DOHH2 (cell line): ENCODE results near the gene RERG.

Source experiments
- H3F3A ChIP-seq: fragments of 200-600 bp; sonication (generic), shearing (Covaris generic); 2 replicates; pipeline ENCODE4 v1.6.0; 2016; ENCODE audit warnings: antibody characterized with exemption, mild to moderate bottlenecking; ENCODE audit not compliant: control insufficient read depth, insufficient read depth
- H3K27ac ChIP-seq: fragments of 200-600 bp; sonication (generic); 2 replicates; pipeline ENCODE4 v1.5.1; 2014; ENCODE audit warnings: low read depth, mild to moderate bottlenecking, low read length, moderate library complexity
- H3K27me3 ChIP-seq: fragments of 200-600 bp; sonication (generic); 2 replicates; pipeline ENCODE4 v1.6.1; 2014; ENCODE audit warnings: mild to moderate bottlenecking, low read length, mixed read lengths; ENCODE audit not compliant: control insufficient read depth
- H3K36me3 ChIP-seq: fragments of 200-600 bp; sonication (generic); 2 replicates; pipeline ENCODE4 v1.6.1; 2014; ENCODE audit warnings: mild to moderate bottlenecking, low read length, moderate library complexity, mixed read lengths; ENCODE audit not compliant: control insufficient read depth
- H3K4me1 ChIP-seq: fragments of 200-600 bp; sonication (generic); 2 replicates; pipeline ENCODE4 v1.6.1; 2014; ENCODE audit warnings: mild to moderate bottlenecking, low read length, mixed read lengths; ENCODE audit not compliant: control insufficient read depth
- H3K4me2 ChIP-seq: fragments of 200-600 bp; sonication (generic); 2 replicates; pipeline ENCODE4 v1.6.0; 2014; ENCODE audit warnings: mild to moderate bottlenecking, low read length, moderate library complexity
- H3K4me3 ChIP-seq: fragments of 200-600 bp; sonication (generic); 2 replicates; pipeline ENCODE4 v1.5.1; 2014; ENCODE audit warnings: mild to moderate bottlenecking, low read length, mixed read lengths
- H3K79me2 ChIP-seq: fragments of 200-600 bp; sonication (generic); 2 replicates; pipeline ENCODE4 v1.6.1; 2014; ENCODE audit warnings: mild to moderate bottlenecking, low read length, mixed read lengths; ENCODE audit not compliant: control insufficient read depth
- H3K9me2 ChIP-seq: fragments of 200-600 bp; sonication (generic); replicated peaks from 2 replicates; pipeline ENCODE4 v1.6.1; 2014; ENCODE audit warnings: mild to moderate bottlenecking, low read length, mixed read lengths; ENCODE audit not compliant: control insufficient read depth
- H3K9me3 ChIP-seq: fragments of 200-600 bp; sonication (generic); 2 replicates; pipeline ENCODE4 v1.6.1; 2014; ENCODE audit warnings: antibody characterized with exemption, low read length, mixed read lengths; ENCODE audit not compliant: control insufficient read depth, insufficient read depth
- H4K20me1 ChIP-seq: fragments of 200-600 bp; sonication (generic); 2 replicates; pipeline ENCODE4 v1.6.0; 2014; ENCODE audit warnings: low read depth, mild to moderate bottlenecking, antibody characterized with exemption, low read length, moderate library complexity; ENCODE audit not compliant: control insufficient read depth, insufficient read depth
- CTCF ChIP-seq: fragments of 200-600 bp; sonication (generic); IDR thresholded peaks from one replicate; pipeline ENCODE4 v1.5.1; 2014; ENCODE audit warnings: antibody characterized with exemption, mild to moderate bottlenecking, low read depth, low read length; ENCODE audit not compliant: poor library complexity, severe bottlenecking
- EZH2phosphoT487 ChIP-seq: fragments of 200-600 bp; sonication (generic); IDR thresholded peaks from 2 replicates; pipeline ENCODE4 v1.6.1; 2017; ENCODE audit warnings: borderline replicate concordance, mild to moderate bottlenecking, antibody characterized with exemption, low read length, moderate library complexity, mixed read lengths

The RERG gene

GRCh38 chr12:15220915-15221885 lies at the start of gene RERG:
Gene RERG, minus strand, starts transcription at chr12:15221417. Its CDS starts 3,928 bp downstream, at chr12:15217489.
- H3K27me3 ChIP-seq: peaks cover 4% of the 10 kb centered on the region; the same call in 1 of the 2 replicates
- H3K9me3 ChIP-seq: no peaks in the 10 kb centered on the region
- H3K27ac ChIP-seq: no peak within 1 kb of the TSS
- no peaks in the 10 kb centered on the region for H3K36me3 ChIP-seq
- no peaks in the 10 kb centered on the region for H3F3A ChIP-seq
- TF ChIP-seq EZH2phosphoT487 (no peak), CTCF (peak; percentile 79)
- no peaks in the 10 kb centered on the region for H4K20me1 ChIP-seq
- H3K4me3 ChIP-seq: peak within 1 kb of the TSS; percentile 56
- H3K4me2 ChIP-seq: peak within 1 kb of the TSS; percentile 59
- peaks cover 23% of the 10 kb centered on the region for H3K4me1 ChIP-seq
- H3K79me2 ChIP-seq: no peaks in the 10 kb centered on the region
- no peaks in the 10 kb centered on the region for H3K9me2 ChIP-seq

GRCh38 chr12:15270591-15270990 lies 49.4 kb upstream of the RERG start:
- no peaks in the 10 kb centered on the region for H3K36me3 ChIP-seq
- no peaks in the 10 kb centered on the region for H3K4me1 ChIP-seq
- H3K27ac ChIP-seq: no peak overlapping the region
- H3K4me3 ChIP-seq: no peak overlapping the region
- H3F3A ChIP-seq: no peaks in the 10 kb centered on the region
- H4K20me1 ChIP-seq: no peaks in the 10 kb centered on the region
- no peaks in the 10 kb centered on the region for H3K27me3 ChIP-seq
- H3K79me2 ChIP-seq: no peaks in the 10 kb centered on the region
- H3K4me2 ChIP-seq: no peak overlapping the region
- TF ChIP-seq EZH2phosphoT487 (no peak), CTCF (no peak)
- H3K9me3 ChIP-seq: no peaks in the 10 kb centered on the region
- H3K9me2 ChIP-seq: no peaks in the 10 kb centered on the region

GRCh38 chr12:15268927-15269552 lies 47.8 kb upstream of the RERG start:
- H3K36me3 ChIP-seq: no peaks in the 10 kb centered on the region
- H3K27me3 ChIP-seq: no peaks in the 10 kb centered on the region
- no peaks in the 10 kb centered on the region for H3K79me2 ChIP-seq
- H3K27ac ChIP-seq: no peak overlapping the region
- no peaks in the 10 kb centered on the region for H4K20me1 ChIP-seq
- H3K4me3 ChIP-seq: no peak overlapping the region
- H3K9me3 ChIP-seq: no peaks in the 10 kb centered on the region
- H3K9me2 ChIP-seq: no peaks in the 10 kb centered on the region
- no peaks in the 10 kb centered on the region for H3F3A ChIP-seq
- no peaks in the 10 kb centered on the region for H3K4me1 ChIP-seq
- H3K4me2 ChIP-seq: no peak overlapping the region
- peak; percentile 82 for TF ChIP-seq CTCF
- TF ChIP-seq EZH2phosphoT487: no peak
